Activated CD8-positive, alpha-beta memory T cell treated with anti-CD3 and anti-CD28 coated beads, Interleukin-2, amount 10 ng/mL, durations not matched to agents 7 days and 5 days (primary cell): ENCODE data around the gene RELB. TPM values are rescaled to one million over a fixed set of nuclear protein-coding genes. Genes with fewer than 3 reads are reported as not detected.

Source experiments
- total RNA-seq, 2 experiments: library from RNA; stranded (reverse); gene quantifications; one replicate each; pipeline ENCODE4 v1.2.3, GENCODE V29; 2021

RELB gene
- total RNA-seq, 2 experiments from 2014 or later: 22.4 to 58.8 TPM

Other genes starting within 250 kb of the RELB start
- gene CBLC, start 223.6 kb upstream of the RELB start, total RNA-seq: not detected
- gene BCAM, start 192.4 kb upstream of the RELB start, total RNA-seq: not detected
- under 1 TPM; 0.49 to 0.67 TPM for gene NECTIN2, start 155.2 kb upstream of the RELB start, total RNA-seq
- 100 to 1,000 TPM in 1 of 2 experiments, 10 to 100 TPM in 1; 66.9 to 103 TPM for gene TOMM40, start 110.2 kb upstream of the RELB start, total RNA-seq
- under 1 TPM; 0.44 to 0.47 TPM for gene APOE, start 95.7 kb upstream of the RELB start, total RNA-seq
- gene APOC1, start 86.9 kb upstream of the RELB start, total RNA-seq: 1 to 10 TPM in 1 of 2 experiments, not detected in 1; 1.9 TPM
- not detected for gene APOC4, start 59.2 kb upstream of the RELB start, total RNA-seq
- gene APOC2, start 55.4 kb upstream of the RELB start, total RNA-seq: not detected
- gene CLPTM1, start 46.1 kb upstream of the RELB start, total RNA-seq: 10 to 100 TPM; 73.0 to 74.7 TPM
- 100 to 1,000 TPM; 114 to 121 TPM for gene CLASRP, start 37.6 kb downstream of the RELB start, total RNA-seq
- 1 to 10 TPM; 5.3 to 9.5 TPM for gene ZNF296, start 75.0 kb downstream of the RELB start, total RNA-seq
- 10 to 100 TPM; 26.2 to 34.4 TPM for gene GEMIN7, start 77.8 kb downstream of the RELB start, total RNA-seq
- 10 to 100 TPM; 18.7 to 30.0 TPM for gene PPP1R37, start 91.7 kb downstream of the RELB start, total RNA-seq
- under 1 TPM; 0.14 to 0.18 TPM for gene NKPD1, start 159.5 kb downstream of the RELB start, total RNA-seq
- 10 to 100 TPM; 50.3 to 50.6 TPM for gene TRAPPC6A, start 176.8 kb downstream of the RELB start, total RNA-seq
- 10 to 100 TPM; 15.7 to 17.6 TPM for gene BLOC1S3, start 177.3 kb downstream of the RELB start, total RNA-seq
- not detected for gene EXOC3L2, start 243.9 kb downstream of the RELB start, total RNA-seq
- 10 to 100 TPM; 25.9 to 29.4 TPM for gene MARK4, start 249.8 kb downstream of the RELB start, total RNA-seq